Activated T-cell treated with anti-CD3 and anti-CD28 coated beads, Interleukin-2, amount 50 U/mL, for 24 hours (primary cell): ENCODE measurements around the gene CFAP91.

ENCODE experiments used
- DNase-seq: peaks from one replicate; pipeline ENCODE4 v3.0.0-alpha.2; 2020
- H3K27ac Mint-ChIP-seq: 2 replicates; pipeline ENCODE4 v1.8.0; 2020; ENCODE audit warnings: mild to moderate bottlenecking, mixed read lengths
- H3K27me3 Mint-ChIP-seq: 2 replicates; pipeline ENCODE4 v1.8.0; 2020; ENCODE audit warnings: mixed read lengths
- H3K36me3 Mint-ChIP-seq: 2 replicates; pipeline ENCODE4 v1.8.0; 2020; ENCODE audit warnings: low read depth, mixed read lengths
- H3K4me1 Mint-ChIP-seq: 2 replicates; pipeline ENCODE4 v1.8.0; 2020; ENCODE audit warnings: low read depth, mixed read lengths
- H3K4me3 Mint-ChIP-seq: 2 replicates; pipeline ENCODE4 v1.8.0; 2020; ENCODE audit warnings: mild to moderate bottlenecking, moderate library complexity, mixed read lengths
- H3K9me3 Mint-ChIP-seq: 2 replicates; pipeline ENCODE4 v1.8.0; 2020; ENCODE audit warnings: mixed read lengths

CFAP91 gene

DNA sequence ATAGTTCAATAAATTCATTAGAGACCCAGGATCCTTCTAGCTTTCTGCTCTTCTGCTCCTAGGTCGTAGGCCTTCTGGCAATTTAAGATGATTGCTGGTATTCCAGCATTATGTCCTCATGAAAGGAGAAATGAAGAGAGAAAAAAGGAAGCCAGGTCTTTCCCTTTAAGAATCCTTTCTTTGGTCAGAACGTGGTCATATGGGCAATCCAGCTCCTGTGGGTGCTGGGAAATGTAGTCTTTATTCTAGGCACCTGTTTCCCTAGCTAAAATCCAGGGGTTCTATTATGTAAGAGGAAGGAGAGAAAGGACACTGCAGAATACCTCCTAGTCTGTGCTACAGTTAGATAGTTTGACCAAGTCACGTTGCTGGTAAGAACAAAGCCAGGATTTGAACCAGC, 43.6 kb downstream of the CFAP91 start:
- Mint-ChIP-seq H3K27me3 (peaks cover 31% of the 10 kb centered on the region), H3K9me3 (no peaks in the 10 kb centered on the region), H3K4me3 (no peak overlapping the region), H3K36me3 (no peaks in the 10 kb centered on the region), H3K27ac (no peak overlapping the region), H3K4me1 (no peaks in the 10 kb centered on the region)
- no peak for DNase-seq

DNA sequence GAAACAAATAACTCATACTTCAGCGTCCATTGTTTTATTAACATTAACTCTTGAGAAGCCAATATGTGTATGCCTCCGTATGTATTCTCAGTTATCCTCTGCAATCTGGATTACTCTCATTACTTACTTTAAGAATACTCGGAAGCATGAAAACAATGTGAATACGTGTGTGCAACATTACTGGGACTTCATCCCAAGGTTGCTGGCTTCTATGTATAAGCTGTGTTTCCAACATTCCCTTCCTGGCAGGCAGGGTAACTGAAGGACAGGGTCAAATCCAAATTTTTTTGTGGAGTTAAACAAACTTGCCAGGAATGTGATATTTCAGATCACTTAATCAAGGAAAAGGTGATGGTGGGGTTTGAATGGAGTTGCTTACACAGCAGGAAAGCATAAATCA, 44.5 kb downstream of the CFAP91 start:
- Mint-ChIP-seq H3K27ac (no peak overlapping the region), H3K27me3 (peaks cover 25% of the 10 kb centered on the region), H3K36me3 (no peaks in the 10 kb centered on the region), H3K4me3 (no peak overlapping the region), H3K4me1 (no peaks in the 10 kb centered on the region), H3K9me3 (no peaks in the 10 kb centered on the region)
- no peak for DNase-seq

DNA sequence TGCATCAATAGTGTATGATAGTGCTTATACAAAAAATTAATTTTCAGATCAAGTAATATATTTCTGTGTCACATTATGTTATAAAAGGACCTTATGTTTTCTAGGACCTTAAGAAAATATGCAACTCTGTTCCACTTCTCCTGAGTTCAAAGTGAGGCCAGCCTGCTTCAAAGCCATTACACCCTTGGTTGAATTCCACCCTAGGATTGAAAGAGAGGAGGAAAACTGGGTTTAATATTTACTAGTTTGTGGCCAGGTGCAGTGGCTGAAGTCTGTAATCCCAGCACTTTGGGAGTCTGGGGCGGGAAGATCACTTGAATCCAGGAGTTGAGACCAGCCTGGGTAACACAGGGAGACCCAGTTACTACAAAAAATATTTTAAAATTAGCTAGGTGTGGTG, 46.2 kb downstream of the CFAP91 start:
- DNase-seq: no peak
- Mint-ChIP-seq H3K4me1 (no peaks in the 10 kb centered on the region), H3K4me3 (no peak overlapping the region), H3K27ac (no peak overlapping the region), H3K36me3 (no peaks in the 10 kb centered on the region), H3K27me3 (peaks cover 18% of the 10 kb centered on the region), H3K9me3 (no peaks in the 10 kb centered on the region)

DNA sequence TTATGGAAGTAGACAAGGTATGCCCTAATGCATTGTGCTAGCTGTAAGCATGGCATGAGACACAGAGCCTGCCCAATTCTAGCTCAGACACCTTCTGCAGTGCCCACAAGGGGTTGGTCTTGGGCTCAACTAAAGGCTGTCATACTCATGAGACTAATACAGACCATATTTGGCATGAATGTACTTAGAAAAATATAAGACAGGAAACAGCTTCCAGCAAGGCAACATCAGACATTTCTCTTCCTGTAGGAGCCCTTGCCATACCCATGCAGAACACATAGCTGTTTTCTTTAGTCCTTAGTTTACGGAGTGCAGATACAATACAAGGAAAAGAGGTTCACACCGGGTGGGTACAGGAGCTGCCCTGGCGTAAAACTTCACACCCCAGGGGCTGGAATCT, 48.6 kb downstream of the CFAP91 start:
- Mint-ChIP-seq H3K36me3 (no peaks in the 10 kb centered on the region), H3K27ac (no peak overlapping the region), H3K4me1 (no peaks in the 10 kb centered on the region), H3K4me3 (no peak overlapping the region), H3K9me3 (peaks cover 1% of the 10 kb centered on the region), H3K27me3 (peaks cover 22% of the 10 kb centered on the region)
- no peak for DNase-seq
